HG02938 (cell line): ENCODE data around the gene CUL3.
"Not testable (repeated sequence)": the region's sequence is repeated elsewhere in the genome, so short reads cannot be mapped to it uniquely, and the experiment has no call there.

ENCODE experiments used
- ATAC-seq: cut with Tn5 transposase; IDR thresholded peaks from one replicate; pipeline ENCODE4 v1.9.1; 2021; ENCODE audit warnings: mild to moderate bottlenecking, moderate library complexity; ENCODE audit not compliant: unreplicated experiment

Gene CUL3

GRCh38 chr2:224545884-224546644, 39.1 kb downstream of the CUL3 start:
- peak; percentile 72 for ATAC-seq

- no peak for ATAC-seq
Measured at GRCh38 chr2:224543939-224544338, 41.2 kb downstream of the CUL3 start.

- ATAC-seq = no peak
Measured at GRCh38 chr2:224538561-224539138, 46.5 kb downstream of the CUL3 start.

GRCh38 chr2:224532931-224533330, 52.2 kb downstream of the CUL3 start:
- no peak for ATAC-seq

- no peak for ATAC-seq
Measured at GRCh38 chr2:224532441-224532840, 52.7 kb downstream of the CUL3 start.

- ATAC-seq = no peak
Measured at GRCh38 chr2:224528171-224528570, 57.0 kb downstream of the CUL3 start.

- no peak for ATAC-seq
Measured at GRCh38 chr2:224525774-224526173, 59.4 kb downstream of the CUL3 start.

- no peak for ATAC-seq
Measured at GRCh38 chr2:224524657-224525056, 60.5 kb downstream of the CUL3 start.

- ATAC-seq = peak; percentile 23
Measured at GRCh38 chr2:224523626-224524577, 61.3 kb downstream of the CUL3 start.

- not testable (repeated sequence) for ATAC-seq
Measured at GRCh38 chr2:224522483-224522882, 62.7 kb downstream of the CUL3 start.

- ATAC-seq = peak; percentile 68
Measured at GRCh38 chr2:224520064-224520463, 65.1 kb downstream of the CUL3 start.

GRCh38 chr2:224518806-224519580, 66.2 kb downstream of the CUL3 start:
- no peak for ATAC-seq

- no peak for ATAC-seq
Measured at GRCh38 chr2:224517963-224518362, 67.2 kb downstream of the CUL3 start.

- not testable (repeated sequence) for ATAC-seq
Measured at GRCh38 chr2:224516393-224516792, 68.8 kb downstream of the CUL3 start.

GRCh38 chr2:224513991-224514390, 71.2 kb downstream of the CUL3 start:
- ATAC-seq = no peak

GRCh38 chr2:224507789-224508188, 77.4 kb downstream of the CUL3 start:
- ATAC-seq = no peak

GRCh38 chr2:224506494-224506893, 78.7 kb downstream of the CUL3 start:
- no peak for ATAC-seq

- ATAC-seq = no peak
Measured at GRCh38 chr2:224498991-224499390, 86.2 kb downstream of the CUL3 start.

GRCh38 chr2:224492531-224492930, 92.6 kb downstream of the CUL3 start:
- ATAC-seq = no peak

GRCh38 chr2:224487940-224488339, 97.2 kb downstream of the CUL3 start:
- ATAC-seq = not testable (repeated sequence)
